GM23338 (cell line): ENCODE results near the gene SLC16A2. TPM values are rescaled to one million over a fixed set of nuclear protein-coding genes. Genes with fewer than 3 reads are reported as not detected.

Experiments
- ATAC-seq: fragments of 200-7000 bp; cut with Tn5 transposase; 3 replicates; pipeline ENCODE4 v1.9.1; 2020
- DNase-seq: peaks from one replicate; pipeline ENCODE4 v3.0.0-alpha.2; 2015; ENCODE audit warnings: low spot score
- H2AFZ ChIP-seq: fragments of 200-600 bp; sonication (generic); 2 replicates; pipeline ENCODE4 v1.8.0; 2016; ENCODE audit warnings: antibody characterized with exemption, mild to moderate bottlenecking, moderate library complexity
- H3F3A ChIP-seq: fragments of 200-600 bp; sonication (generic); replicated peaks from 2 replicates; pipeline ENCODE4 v1.8.0; 2017; ENCODE audit warnings: antibody characterized with exemption, mixed run types, low read depth
- H3K27ac ChIP-seq: fragments of 200-600 bp; sonication (generic); 2 replicates; pipeline ENCODE4 v1.6.1; 2016; ENCODE audit warnings: low read depth
- H3K27me3 ChIP-seq: fragments of 200-600 bp; sonication (generic); 2 replicates; pipeline ENCODE4 v1.8.0; 2016; ENCODE audit warnings: mild to moderate bottlenecking, mixed run types, moderate library complexity; ENCODE audit not compliant: insufficient read depth
- H3K36me3 ChIP-seq: fragments of 200-600 bp; sonication (generic); 2 replicates; pipeline ENCODE4 v1.8.0; 2016; ENCODE audit warnings: mild to moderate bottlenecking; ENCODE audit not compliant: insufficient read depth
- H3K4me1 ChIP-seq: fragments of 200-600 bp; sonication (generic); 2 replicates; pipeline ENCODE4 v1.8.0; 2016; ENCODE audit warnings: mild to moderate bottlenecking, moderate library complexity; ENCODE audit not compliant: insufficient read depth
- H3K4me2 ChIP-seq: fragments of 200-600 bp; sonication (generic); 2 replicates; pipeline ENCODE4 v1.7.1; 2017; ENCODE audit warnings: mixed run types
- H3K4me3 ChIP-seq: fragments of 200-600 bp; sonication (generic); 2 replicates; pipeline ENCODE4 v1.6.1; 2016; ENCODE audit warnings: mixed run types
- H3K79me2 ChIP-seq: fragments of 200-600 bp; sonication (generic); replicated peaks from 2 replicates; pipeline ENCODE4 v1.8.0; 2017; ENCODE audit warnings: mild to moderate bottlenecking; ENCODE audit not compliant: insufficient read depth
- H3K9me2 ChIP-seq: fragments of 200-600 bp; sonication (generic); 2 replicates; pipeline ENCODE4 v1.8.0; 2017; ENCODE audit not compliant: insufficient read depth
- H4K20me1 ChIP-seq: fragments of 200-600 bp; sonication (generic); replicated peaks from 2 replicates; pipeline ENCODE4 v1.8.0; 2017; ENCODE audit warnings: mild to moderate bottlenecking; ENCODE audit not compliant: insufficient read depth
- H3K27ac Mint-ChIP-seq: 2 replicates; pipeline ENCODE4 v1.8.0; 2020; ENCODE audit warnings: inconsistent platforms, mild to moderate bottlenecking, moderate library complexity, mixed read lengths
- H3K27me3 Mint-ChIP-seq: 3 replicates; pipeline ENCODE4 v1.8.0; 2022; ENCODE audit warnings: low read depth, mild to moderate bottlenecking, moderate library complexity, mixed read lengths, inconsistent platforms; ENCODE audit not compliant: insufficient read depth, poor library complexity
- H3K36me3 Mint-ChIP-seq: 3 replicates; pipeline ENCODE4 v1.8.0; 2021; ENCODE audit warnings: low read depth, mild to moderate bottlenecking, inconsistent platforms, moderate library complexity, mixed read lengths
- H3K4me1 Mint-ChIP-seq: 3 replicates; pipeline ENCODE4 v1.8.0; 2020; ENCODE audit warnings: mild to moderate bottlenecking, inconsistent platforms, mixed read lengths
- H3K4me3 Mint-ChIP-seq: 3 replicates; pipeline ENCODE4 v1.8.0; 2021; ENCODE audit warnings: moderate library complexity, mild to moderate bottlenecking, inconsistent platforms, mixed read lengths
- H3K9me3 Mint-ChIP-seq: 3 replicates; pipeline ENCODE4 v1.8.0; 2020; ENCODE audit warnings: moderate library complexity, mild to moderate bottlenecking, inconsistent platforms, mixed read lengths
- CREB1 ChIP-seq: fragments of 250-450 bp; sonication (Bioruptor Pico); IDR thresholded peaks from 2 replicates; pipeline ENCODE4 v1.5.0; 2020; ENCODE audit warnings: low read depth, mild to moderate bottlenecking, moderate library complexity
- EZH2 ChIP-seq: fragments of 200-600 bp; sonication (generic); IDR thresholded peaks from one replicate; pipeline ENCODE4 v1.8.0; 2017; ENCODE audit warnings: antibody characterized with exemption, mild to moderate bottlenecking, low read depth; ENCODE audit not compliant: unreplicated experiment
- POLR2AphosphoS5 ChIP-seq: IDR thresholded peaks from 2 replicates; pipeline ENCODE4 v1.6.1; 2016; ENCODE audit warnings: antibody characterized with exemption, low read depth
- STAT1 ChIP-seq: IDR thresholded peaks from one replicate; pipeline ENCODE4 v1.6.1; 2016; ENCODE audit warnings: antibody characterized with exemption; ENCODE audit not compliant: unreplicated experiment
- ZNF114 ChIP-seq: fragments of 250-450 bp; sonication (Bioruptor Pico); IDR thresholded peaks from 2 replicates; pipeline ENCODE4 v1.5.0; 2020; ENCODE audit warnings: mild to moderate bottlenecking, moderate library complexity
- polyA plus RNA-seq: library from polyadenylated mRNA; unstranded; fragments of >200 nt; fragmentation: Nextera tagmentation; extraction: Ambion mirVana; gene quantifications from 2 replicates; pipeline ENCODE4 v1.2.1, GENCODE V29; 2016
- total RNA-seq: library from RNA; depleted of rRNA; stranded (reverse); fragments of >200 nt; shearing (Covaris generic); gene quantifications from 2 replicates; pipeline ENCODE4 v1.2.3, GENCODE V29; 2014
- TF ChIP-seq, protein P1 (sequence below), 2 experiments: fragments of 200-600 bp in 1 of 2; sonication (generic) in 1 of 2; conservative IDR thresholded peaks; 2 replicates each; pipeline versions ENCODE4 v1.5.1 to v1.6.1; 2016 to 2017; ENCODE audit warnings: antibody characterized with exemption in 2 of 2, low read depth in 2 of 2, mild to moderate bottlenecking in 2 of 2, moderate library complexity in 1 of 2

SLC16A2 gene
- total and polyA plus RNA-seq, 2 experiments from 2014 or later = 11.1 to 27.9 TPM

GRCh38 chrX:74536152-74536831, 115.0 kb downstream of the SLC16A2 start:
- Histone ChIP-seq H2AFZ (peak overlapping the region; percentile 76; the same call in 1 of the 2 replicates), H4K20me1 (no peaks in the 10 kb centered on the region), H3K9me2 (no peaks in the 10 kb centered on the region), H3K4me2 (peak overlapping the region; percentile 69), H3F3A (no peaks in the 10 kb centered on the region), H3K79me2 (no peaks in the 10 kb centered on the region), H3K36me3 (no peaks in the 10 kb centered on the region), H3K27me3 (no peaks in the 10 kb centered on the region), H3K4me3 (peak overlapping the region; percentile 60), H3K27ac (no peak overlapping the region), H3K4me1 (peaks cover 5% of the 10 kb centered on the region; the same call in 1 of the 2 replicates)
- peaks cover 4% of the 10 kb centered on the region; the same call in 2 of the 3 replicates for H3K36me3 Mint-ChIP-seq
- ATAC-seq (peak; percentile 72), DNase-seq (peak; percentile 60)
- H3K9me3 Mint-ChIP-seq = no peaks in the 10 kb centered on the region
- TF ChIP-seq EZH2 (no peak), STAT1 (no peak), ZNF114 (CRISPR knock-in tag) (no peak), POLR2AphosphoS5 (0 out of 2 replicates have a peak, but pooled peaks have one; percentile 30)
- TF ChIP-seq, protein P1, sequence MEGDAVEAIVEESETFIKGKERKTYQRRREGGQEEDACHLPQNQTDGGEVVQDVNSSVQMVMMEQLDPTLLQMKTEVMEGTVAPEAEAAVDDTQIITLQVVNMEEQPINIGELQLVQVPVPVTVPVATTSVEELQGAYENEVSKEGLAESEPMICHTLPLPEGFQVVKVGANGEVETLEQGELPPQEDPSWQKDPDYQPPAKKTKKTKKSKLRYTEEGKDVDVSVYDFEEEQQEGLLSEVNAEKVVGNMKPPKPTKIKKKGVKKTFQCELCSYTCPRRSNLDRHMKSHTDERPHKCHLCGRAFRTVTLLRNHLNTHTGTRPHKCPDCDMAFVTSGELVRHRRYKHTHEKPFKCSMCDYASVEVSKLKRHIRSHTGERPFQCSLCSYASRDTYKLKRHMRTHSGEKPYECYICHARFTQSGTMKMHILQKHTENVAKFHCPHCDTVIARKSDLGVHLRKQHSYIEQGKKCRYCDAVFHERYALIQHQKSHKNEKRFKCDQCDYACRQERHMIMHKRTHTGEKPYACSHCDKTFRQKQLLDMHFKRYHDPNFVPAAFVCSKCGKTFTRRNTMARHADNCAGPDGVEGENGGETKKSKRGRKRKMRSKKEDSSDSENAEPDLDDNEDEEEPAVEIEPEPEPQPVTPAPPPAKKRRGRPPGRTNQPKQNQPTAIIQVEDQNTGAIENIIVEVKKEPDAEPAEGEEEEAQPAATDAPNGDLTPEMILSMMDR (conservative IDR thresholded peaks at IDR 0.05; ENCODE audit: low read depth in 2 of 2) = peak; percentile 0 to 38; a peak in 2 of 4 replicates
- H3K4me3 Mint-ChIP-seq = peak overlapping the region; percentile 71
- H3K27ac Mint-ChIP-seq = no peak overlapping the region
- peaks cover 17% of the 10 kb centered on the region; the same call in 2 of the 3 replicates for H3K4me1 Mint-ChIP-seq
- H3K27me3 Mint-ChIP-seq = peaks cover 8% of the 10 kb centered on the region

DNA sequence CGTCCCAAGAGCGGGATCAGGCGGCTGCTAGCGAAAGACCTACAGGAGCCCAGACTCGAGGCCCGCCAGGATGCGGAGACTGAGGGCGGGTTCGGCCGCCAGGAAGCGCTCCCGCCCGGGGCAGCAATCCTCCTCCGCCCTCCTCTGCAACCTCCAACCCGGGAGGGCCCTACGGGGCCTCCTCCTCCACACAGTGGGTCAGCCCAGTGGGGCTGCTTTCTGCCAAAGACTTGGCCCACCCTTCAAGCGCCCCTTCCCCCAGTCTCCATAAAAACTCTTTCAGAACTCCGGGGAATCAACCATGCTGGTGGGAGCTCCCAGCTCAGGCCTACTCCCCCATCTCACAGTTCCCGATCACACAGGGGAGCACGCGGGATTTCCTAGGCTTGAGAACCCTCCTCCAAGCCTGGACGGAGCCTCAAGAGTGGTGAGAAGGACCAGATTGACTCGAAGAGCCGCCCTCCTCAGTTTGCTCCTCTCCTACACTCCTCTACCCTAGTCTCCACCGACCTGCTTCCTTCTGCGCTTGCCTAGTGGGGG, 115.6 kb downstream of the SLC16A2 start:
- peaks cover 5% of the 10 kb centered on the region; the same call in 1 of the 2 replicates for H3K4me1 ChIP-seq
- peak; percentile 31 for DNase-seq
- H3K27ac ChIP-seq = no peak overlapping the region
- no peaks in the 10 kb centered on the region for H3K79me2 ChIP-seq
- no peaks in the 10 kb centered on the region for H3K9me2 ChIP-seq
- Mint-ChIP-seq H3K27me3 (peaks cover 8% of the 10 kb centered on the region), H3K27ac (no peak overlapping the region), H3K36me3 (no peaks in the 10 kb centered on the region; the same call in 1 of the 3 replicates), H3K4me3 (peak overlapping the region; percentile 71), H3K4me1 (peaks cover 17% of the 10 kb centered on the region; the same call in 2 of the 3 replicates), H3K9me3 (no peaks in the 10 kb centered on the region)
- peak overlapping the region; percentile 69 for H3K4me2 ChIP-seq
- H3K4me3 ChIP-seq = peak overlapping the region; percentile 60
- no peaks in the 10 kb centered on the region for H4K20me1 ChIP-seq
- no peaks in the 10 kb centered on the region for H3K27me3 ChIP-seq
- H2AFZ ChIP-seq = peak overlapping the region; percentile 76; the same call in 1 of the 2 replicates
- peak; percentile 57 for ATAC-seq
- TF ChIP-seq EZH2 (no peak), CREB1 (CRISPR knock-in tag) (no peak)
- TF ChIP-seq, protein P1 (conservative IDR thresholded peaks at IDR 0.05; ENCODE audit: low read depth in 2 of 2) = 0 out of 4 replicates have a peak, but pooled peaks of 1 of the 2 experiments have one; percentile 5
- no peaks in the 10 kb centered on the region for H3K36me3 ChIP-seq
- no peaks in the 10 kb centered on the region for H3F3A ChIP-seq
